Activated T-helper 2 cell treated with anti-CD3 and anti-CD28 coated beads, Interferon-gamma antibody, Interleukin-2, Interleukin-4, amounts not matched to agents 10 μg/mL and 5 μg/mL and 100 μg/mL, durations not matched to agents 14 hours and 24 hours and 36 hours (primary cell): ENCODE data around the gene HCN4. TPM values are rescaled to one million over a fixed set of nuclear protein-coding genes. Genes with fewer than 3 reads are reported as not detected.

Experiments used
- DNase-seq: peaks from one replicate; pipeline ENCODE4 v3.0.0; 2021; ENCODE audit warnings: low spot score
- H3K27ac Mint-ChIP-seq: one replicate; pipeline ENCODE4 v1.8.0; 2021; ENCODE audit warnings: mixed read lengths
- H3K27me3 Mint-ChIP-seq: one replicate; pipeline ENCODE4 v1.8.0; 2021; ENCODE audit warnings: low read depth, mixed read lengths
- H3K36me3 Mint-ChIP-seq: one replicate; pipeline ENCODE4 v1.8.0; 2021; ENCODE audit warnings: low read depth, mixed read lengths
- H3K4me1 Mint-ChIP-seq: one replicate; pipeline ENCODE4 v1.8.0; 2021; ENCODE audit warnings: low read depth, mixed read lengths
- H3K4me3 Mint-ChIP-seq: one replicate; pipeline ENCODE4 v1.8.0; 2021; ENCODE audit warnings: low read depth, mild to moderate bottlenecking, moderate library complexity, mixed read lengths
- H3K9me3 Mint-ChIP-seq: one replicate; pipeline ENCODE4 v1.8.0; 2021; ENCODE audit warnings: mixed read lengths
- intact Hi-C: fragments of 100-400 bp; cut with micrococcal nuclease; formaldehyde crosslinking; loops from one replicate; pipeline ENCODE4 v1.15.1; 2023
- total RNA-seq: library from RNA; stranded (reverse); gene quantifications from 2 replicates; pipeline ENCODE4 v1.2.3, GENCODE V29; 2022

Gene HCN4
- total RNA-seq, 1 donor from 2014 or later, result 0.02 TPM

DNA sequence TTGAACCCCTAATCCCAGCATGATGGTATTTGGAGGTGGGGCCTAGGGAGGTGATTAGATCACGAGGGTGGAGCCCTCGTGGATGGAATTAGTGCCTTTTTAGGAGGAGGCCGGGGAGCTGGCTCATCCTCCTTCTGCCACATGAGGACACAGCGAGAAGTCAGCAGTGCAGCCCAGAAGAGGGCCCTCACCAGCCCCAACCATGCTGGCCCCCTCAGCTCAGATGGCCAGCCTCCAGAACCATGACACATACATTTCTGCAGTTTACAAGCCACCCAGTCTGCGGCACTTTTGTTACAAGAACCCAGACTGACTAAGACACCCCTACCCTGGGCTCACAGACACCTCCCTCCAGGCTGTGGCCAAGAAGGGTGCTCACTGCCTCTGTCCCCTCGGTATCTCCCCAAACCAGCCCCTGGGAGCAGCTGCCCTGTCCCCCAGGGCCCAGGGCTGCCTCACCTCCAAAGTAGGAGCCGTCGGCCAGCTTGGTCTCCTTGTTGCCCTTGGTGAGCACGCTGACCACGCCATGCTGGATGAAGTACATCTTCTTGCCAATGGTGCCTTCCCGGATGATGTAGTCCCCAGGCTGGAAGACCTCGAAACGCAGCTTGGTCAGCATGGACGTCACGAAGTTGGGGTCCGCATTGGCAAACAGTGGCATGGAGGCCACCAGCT is 44.1 kb downstream of the HCN4 start:
- intact Hi-C loops, result no loop called here
- no peaks in the 10 kb centered on the region for H3K36me3 Mint-ChIP-seq
- H3K9me3 Mint-ChIP-seq, result no peaks in the 10 kb centered on the region
- H3K4me1 Mint-ChIP-seq, result peaks cover 4% of the 10 kb centered on the region
- peaks cover 3% of the 10 kb centered on the region for H3K27me3 Mint-ChIP-seq
- DNase-seq, result no peak
- no peak overlapping the region for H3K4me3 Mint-ChIP-seq
- H3K27ac Mint-ChIP-seq, result no peak overlapping the region

GRCh38 chr15:73323956-73324355 is 44.8 kb downstream of the HCN4 start:
- intact Hi-C loops, result no loop called here
- Mint-ChIP-seq H3K27me3 (peaks cover 8% of the 10 kb centered on the region), H3K4me1 (peaks cover 4% of the 10 kb centered on the region), H3K27ac (no peak overlapping the region), H3K9me3 (no peaks in the 10 kb centered on the region), H3K36me3 (no peaks in the 10 kb centered on the region), H3K4me3 (no peak overlapping the region)
- DNase-seq, result no peak

DNA sequence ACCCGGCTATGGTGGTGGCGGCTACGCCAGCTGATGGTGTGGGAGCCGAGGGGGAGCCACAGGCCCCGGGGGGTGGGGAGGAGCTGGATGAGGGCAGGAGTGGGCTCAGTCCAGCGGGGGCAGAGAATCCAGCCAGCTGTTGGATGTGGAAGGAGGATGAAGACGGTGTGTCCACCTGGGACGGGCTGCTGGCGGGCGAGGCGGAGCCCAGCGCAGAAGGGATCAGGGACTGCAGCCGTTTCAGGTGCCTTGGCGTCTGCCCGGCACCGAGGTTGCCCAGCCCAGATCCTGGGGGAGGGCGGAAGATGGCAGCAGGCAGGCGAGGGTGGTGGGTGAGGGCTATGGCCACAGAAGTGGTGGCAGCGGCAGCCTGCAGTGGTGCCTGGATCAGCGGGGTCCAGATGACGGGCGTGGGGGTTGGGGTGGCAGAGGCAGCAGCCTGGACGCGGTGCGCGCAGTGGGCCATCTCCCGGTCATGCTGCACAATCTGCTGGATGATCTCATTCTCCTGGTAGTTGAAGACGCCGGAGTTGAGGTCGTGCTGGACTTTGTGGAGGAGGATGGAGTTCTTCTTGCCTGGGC is 45.3 kb downstream of the HCN4 start:
- Mint-ChIP-seq H3K4me3 (no peak overlapping the region), H3K27me3 (peaks cover 8% of the 10 kb centered on the region), H3K27ac (no peak overlapping the region), H3K4me1 (peaks cover 4% of the 10 kb centered on the region), H3K9me3 (no peaks in the 10 kb centered on the region), H3K36me3 (no peaks in the 10 kb centered on the region)
- intact Hi-C loops, result no loop called here
- no peak for DNase-seq

DNA sequence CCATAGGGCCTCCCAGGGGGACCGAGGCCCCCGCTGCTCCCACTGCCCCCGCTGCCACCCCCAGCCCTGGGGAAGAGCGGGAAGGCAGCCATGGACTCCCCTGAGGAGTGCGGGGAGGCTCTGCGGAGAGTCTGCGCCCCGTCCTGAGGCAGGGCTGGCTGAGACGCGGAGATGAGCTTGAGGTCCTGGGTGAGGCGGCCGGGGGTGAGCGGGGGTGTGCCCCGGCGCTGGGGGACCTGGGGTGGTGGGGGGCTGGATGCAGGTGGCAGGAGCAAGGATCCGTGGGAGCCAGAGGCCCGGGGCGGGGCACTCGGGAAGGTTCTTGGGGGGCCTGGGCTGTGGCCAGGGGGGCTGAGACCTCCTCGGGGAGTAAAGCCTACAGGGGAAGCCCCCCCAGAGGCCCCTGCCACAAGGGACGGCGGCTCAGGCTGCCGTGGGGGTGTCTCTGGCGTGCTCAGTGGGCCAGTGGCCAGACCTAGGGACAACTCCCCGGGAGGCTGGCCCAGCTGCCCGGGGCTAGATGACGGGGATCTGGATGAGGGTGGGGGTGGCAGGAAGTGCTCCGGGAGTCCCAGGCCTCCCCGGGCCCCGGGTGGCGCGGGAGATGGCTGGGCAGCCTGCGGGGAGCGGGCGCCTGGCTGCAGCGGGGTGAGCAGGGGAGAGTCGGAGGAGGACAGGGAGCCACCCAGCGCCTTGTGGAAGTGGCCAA is 45.9 kb downstream of the HCN4 start:
- peaks cover 11% of the 10 kb centered on the region for H3K27me3 Mint-ChIP-seq
- intact Hi-C loops, result no loop called here
- no peak overlapping the region for H3K4me3 Mint-ChIP-seq
- H3K9me3 Mint-ChIP-seq, result no peaks in the 10 kb centered on the region
- no peak for DNase-seq
- no peak overlapping the region for H3K27ac Mint-ChIP-seq
- H3K36me3 Mint-ChIP-seq, result no peaks in the 10 kb centered on the region
- H3K4me1 Mint-ChIP-seq, result peaks cover 4% of the 10 kb centered on the region

DNA sequence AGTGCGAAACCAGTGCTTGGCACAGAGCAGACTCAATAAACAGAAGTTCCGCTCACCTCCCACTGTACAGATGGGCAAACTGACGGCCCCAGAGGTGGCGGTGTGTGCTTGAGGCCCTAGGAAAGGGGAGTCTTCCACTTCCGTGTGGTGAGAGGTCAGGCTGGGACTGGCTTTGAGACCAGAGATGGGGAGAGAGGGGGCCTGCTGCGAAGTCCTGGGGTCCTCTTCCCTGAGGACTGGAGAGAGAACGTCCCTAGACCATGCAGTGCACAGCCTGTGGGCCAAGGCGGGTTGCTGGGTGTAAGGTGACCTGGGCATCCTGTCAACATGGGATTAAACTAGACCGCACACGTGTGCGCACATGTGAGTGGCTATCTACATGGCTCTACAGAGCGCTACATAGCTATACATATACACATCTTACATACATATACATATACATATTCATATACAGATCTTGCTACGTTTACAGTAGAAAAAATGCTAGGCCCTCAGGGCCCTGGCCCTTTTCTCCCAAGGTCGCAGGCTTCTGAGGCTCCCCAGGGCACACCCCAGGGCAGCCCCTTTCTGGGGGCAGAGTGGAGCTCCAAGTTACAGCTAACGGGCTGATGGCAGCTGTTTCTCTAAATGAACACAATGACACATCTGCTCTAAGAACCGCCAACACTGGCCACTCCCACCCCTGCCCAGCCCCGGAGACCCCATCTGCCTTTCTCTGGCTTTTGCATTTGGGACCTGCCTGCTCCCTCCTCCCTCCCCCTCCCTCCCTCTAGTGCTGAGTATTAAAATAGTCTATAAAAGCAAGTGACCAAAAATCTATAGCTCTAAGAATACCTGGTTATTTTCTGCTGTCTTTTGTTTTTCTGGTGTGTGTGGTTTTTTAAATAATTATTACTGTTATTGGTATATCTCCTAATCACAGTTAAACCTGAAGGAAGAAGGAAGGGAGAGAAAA is 47.0 kb downstream of the HCN4 start:
- DNase-seq, result no peak
- intact Hi-C loops, result no loop called here
- peaks cover 4% of the 10 kb centered on the region for H3K4me1 Mint-ChIP-seq
- no peak overlapping the region for H3K4me3 Mint-ChIP-seq
- H3K27me3 Mint-ChIP-seq, result peaks cover 16% of the 10 kb centered on the region
- no peaks in the 10 kb centered on the region for H3K9me3 Mint-ChIP-seq
- no peak overlapping the region for H3K27ac Mint-ChIP-seq
- no peaks in the 10 kb centered on the region for H3K36me3 Mint-ChIP-seq

DNA sequence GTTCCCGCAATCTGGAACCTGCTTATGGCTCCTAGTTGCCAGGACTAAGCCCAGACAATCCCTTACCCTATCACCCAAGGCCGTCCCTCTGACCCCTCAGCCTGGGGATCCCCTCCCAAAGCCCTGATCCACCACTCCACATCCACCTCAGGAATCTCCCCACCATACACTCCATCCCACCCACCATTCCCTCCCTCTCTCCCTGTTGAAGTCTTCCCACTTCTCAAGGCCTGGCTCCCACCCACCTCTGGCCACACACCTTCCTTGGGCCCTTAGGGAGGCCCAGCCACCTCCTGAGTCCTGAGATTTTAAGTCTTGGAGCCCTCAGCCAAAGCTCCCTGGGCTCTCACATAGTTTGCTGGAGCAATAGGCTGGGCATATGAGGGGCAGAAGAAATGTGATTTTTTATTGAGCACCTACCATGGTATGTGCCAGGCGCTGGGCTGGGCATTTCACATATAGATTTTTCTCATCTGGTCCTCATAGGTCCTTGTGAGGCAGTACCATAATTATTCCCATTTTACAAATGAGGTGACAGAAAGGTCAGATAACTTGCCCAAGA is 48.1 kb downstream of the HCN4 start:
- Mint-ChIP-seq H3K4me1 (peaks cover 3% of the 10 kb centered on the region), H3K27ac (no peak overlapping the region), H3K9me3 (no peaks in the 10 kb centered on the region), H3K36me3 (no peaks in the 10 kb centered on the region), H3K27me3 (peaks cover 16% of the 10 kb centered on the region), H3K4me3 (no peak overlapping the region)
- DNase-seq, result no peak
- intact Hi-C loops, result no loop called here

GRCh38 chr15:73319460-73320245 is 49.1 kb downstream of the HCN4 start:
- H3K4me1 Mint-ChIP-seq, result no peaks in the 10 kb centered on the region
- no peak overlapping the region for H3K4me3 Mint-ChIP-seq
- no peak for DNase-seq
- H3K36me3 Mint-ChIP-seq, result no peaks in the 10 kb centered on the region
- intact Hi-C loops, result no loop called here
- peaks cover 22% of the 10 kb centered on the region for H3K27me3 Mint-ChIP-seq
- no peaks in the 10 kb centered on the region for H3K9me3 Mint-ChIP-seq
- H3K27ac Mint-ChIP-seq, result no peak overlapping the region

- no peak for DNase-seq
- intact Hi-C loops, result no loop called here
- H3K27ac Mint-ChIP-seq, result no peak overlapping the region
- H3K4me3 Mint-ChIP-seq, result no peak overlapping the region
- no peaks in the 10 kb centered on the region for H3K36me3 Mint-ChIP-seq
- no peaks in the 10 kb centered on the region for H3K9me3 Mint-ChIP-seq
- no peaks in the 10 kb centered on the region for H3K4me1 Mint-ChIP-seq
- H3K27me3 Mint-ChIP-seq, result peaks cover 26% of the 10 kb centered on the region
Measured at GRCh38 chr15:73318463-73319351, 50.1 kb downstream of the HCN4 start.

DNA sequence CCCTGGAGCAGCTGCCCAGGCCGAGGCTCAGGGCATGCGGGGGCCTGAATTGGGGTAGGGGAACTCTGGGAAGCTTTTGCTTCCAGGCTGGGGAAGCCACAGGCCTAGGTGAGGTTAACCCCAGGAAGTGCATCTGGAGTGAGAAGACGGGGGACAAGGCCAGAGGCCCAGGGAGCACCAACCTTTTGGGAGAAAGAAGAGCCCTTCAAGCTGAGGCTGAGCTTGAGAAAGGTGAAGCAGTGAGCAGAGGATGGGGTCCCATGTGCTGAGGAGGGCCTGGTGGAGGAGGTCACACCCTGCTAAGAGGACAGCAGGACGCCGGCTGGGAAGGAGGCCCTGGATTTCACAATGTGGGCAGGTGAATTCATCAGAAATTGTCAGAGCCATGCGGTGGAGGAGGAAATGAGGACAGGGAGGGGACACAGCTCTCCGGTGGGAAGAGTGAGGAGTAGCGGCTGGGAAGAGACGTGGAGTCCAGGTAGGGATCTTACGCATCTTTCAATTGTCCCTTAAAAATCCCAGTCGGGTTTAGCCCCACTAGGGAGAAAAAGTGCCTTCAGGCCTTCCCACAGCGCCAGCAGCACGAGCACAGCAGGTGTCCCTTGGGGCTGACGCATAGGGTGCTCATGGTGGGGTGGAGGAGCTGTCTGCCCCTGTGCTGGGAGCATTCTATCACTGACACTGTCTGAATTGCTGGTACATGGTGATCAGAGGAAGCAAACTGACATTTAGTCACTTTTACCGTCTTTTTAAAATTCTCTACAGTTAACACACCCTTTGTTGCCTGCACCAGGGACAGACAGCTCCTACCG is 50.9 kb downstream of the HCN4 start:
- no peaks in the 10 kb centered on the region for H3K4me1 Mint-ChIP-seq
- peaks cover 26% of the 10 kb centered on the region for H3K27me3 Mint-ChIP-seq
- H3K4me3 Mint-ChIP-seq, result no peak overlapping the region
- no peak overlapping the region for H3K27ac Mint-ChIP-seq
- no peaks in the 10 kb centered on the region for H3K9me3 Mint-ChIP-seq
- no peaks in the 10 kb centered on the region for H3K36me3 Mint-ChIP-seq
- intact Hi-C loops, result no loop called here
- no peak for DNase-seq

DNA sequence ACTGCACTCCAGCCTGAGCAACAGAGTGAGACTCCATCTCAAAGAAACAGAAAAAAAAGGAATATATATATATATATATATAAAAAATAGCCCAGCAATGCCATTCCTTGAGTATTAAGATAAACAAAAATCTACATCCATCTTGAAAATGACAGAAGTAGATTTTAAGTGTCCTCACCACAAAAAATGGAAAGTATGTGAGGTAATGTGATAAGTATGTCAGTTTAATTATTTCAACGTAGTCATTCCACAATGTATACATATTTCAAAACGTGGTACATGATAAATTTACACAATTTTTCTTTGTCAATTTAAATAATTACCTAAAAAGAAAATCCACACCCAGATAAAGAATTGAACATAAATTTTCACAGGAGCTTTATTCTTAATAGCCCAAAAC is 54.9 kb downstream of the HCN4 start:
- H3K27ac Mint-ChIP-seq, result no peak overlapping the region
- no peak for DNase-seq
- no peaks in the 10 kb centered on the region for H3K9me3 Mint-ChIP-seq
- no peaks in the 10 kb centered on the region for H3K4me1 Mint-ChIP-seq
- intact Hi-C loops, result no loop called here
- no peaks in the 10 kb centered on the region for H3K36me3 Mint-ChIP-seq
- H3K4me3 Mint-ChIP-seq, result no peak overlapping the region
- H3K27me3 Mint-ChIP-seq, result peaks cover 23% of the 10 kb centered on the region
